NCI-H748 treated with DMSO at 0.1 percent for 48 hours (cell line): ENCODE results near the gene MTIF3.
A peak's percentile ranks its signal among the peaks of the same experiment; 100 is the strongest.
"Not testable (repeated sequence)": the region's sequence is repeated elsewhere in the genome, so short reads cannot be mapped to it uniquely, and the experiment has no call there.

Experiments
- DNase-seq: peaks from one replicate; lab custom pipeline; 2025; lab: John Stamatoyannopoulos, UW

The MTIF3 gene

DNA sequence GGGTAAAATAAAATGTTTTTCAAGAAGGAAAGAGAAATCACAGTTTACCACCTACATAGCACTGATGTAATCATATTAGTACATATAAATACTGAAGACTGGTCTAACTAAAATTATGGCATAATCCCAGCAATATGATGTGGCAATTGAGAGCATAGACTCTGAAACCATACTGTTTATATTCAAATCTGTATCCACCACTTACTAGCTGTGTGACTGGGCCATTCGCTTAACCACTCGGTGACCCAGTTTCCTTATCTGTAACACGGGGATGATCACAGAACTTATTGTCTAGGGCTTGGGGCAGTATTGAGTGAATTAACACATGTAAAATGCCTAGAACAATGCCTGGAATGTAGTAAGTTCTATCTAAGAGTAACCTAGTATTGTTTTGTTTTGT, 39.0 kb downstream of the MTIF3 start:
- no peak for DNase-seq

DNA sequence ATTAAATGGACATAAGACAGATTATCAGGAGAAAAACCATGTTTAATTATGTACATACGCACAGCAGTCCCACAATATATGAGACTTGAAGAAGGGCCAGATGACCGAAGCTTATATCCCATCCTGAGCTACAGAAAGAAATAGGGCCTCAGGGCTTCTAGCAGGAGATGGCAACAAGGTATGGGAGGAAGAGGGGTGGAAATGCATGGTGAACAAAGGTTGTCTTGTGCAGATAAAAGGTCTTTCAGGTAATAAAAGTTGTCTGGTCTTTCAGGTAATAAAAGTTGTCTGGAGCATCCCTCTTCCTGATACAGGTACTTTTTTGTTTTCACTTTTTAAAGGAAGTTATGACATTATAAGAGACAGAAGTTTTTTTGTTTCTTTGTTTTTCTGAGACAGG, 41.4 kb downstream of the MTIF3 start:
- no peak for DNase-seq

DNA sequence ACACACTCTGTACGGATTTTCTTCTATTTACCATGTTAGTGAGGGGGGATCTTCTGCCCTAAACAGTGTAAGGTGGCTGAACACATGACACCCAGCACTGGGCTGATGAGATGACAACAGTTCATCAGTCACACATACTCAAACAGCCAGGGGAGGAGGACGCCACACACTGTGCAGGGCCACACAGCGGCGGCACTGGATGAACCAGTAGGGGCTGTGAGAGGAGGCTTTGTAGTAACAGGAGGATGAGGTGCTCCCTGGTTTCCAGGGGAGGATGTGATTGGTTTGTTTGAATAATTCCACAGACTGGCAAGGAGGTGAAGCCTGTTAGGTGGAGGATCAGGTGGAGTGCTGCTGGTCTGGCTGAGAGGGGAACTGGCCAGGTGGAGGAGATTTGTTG, 42.3 kb downstream of the MTIF3 start:
- no peak for DNase-seq

DNA sequence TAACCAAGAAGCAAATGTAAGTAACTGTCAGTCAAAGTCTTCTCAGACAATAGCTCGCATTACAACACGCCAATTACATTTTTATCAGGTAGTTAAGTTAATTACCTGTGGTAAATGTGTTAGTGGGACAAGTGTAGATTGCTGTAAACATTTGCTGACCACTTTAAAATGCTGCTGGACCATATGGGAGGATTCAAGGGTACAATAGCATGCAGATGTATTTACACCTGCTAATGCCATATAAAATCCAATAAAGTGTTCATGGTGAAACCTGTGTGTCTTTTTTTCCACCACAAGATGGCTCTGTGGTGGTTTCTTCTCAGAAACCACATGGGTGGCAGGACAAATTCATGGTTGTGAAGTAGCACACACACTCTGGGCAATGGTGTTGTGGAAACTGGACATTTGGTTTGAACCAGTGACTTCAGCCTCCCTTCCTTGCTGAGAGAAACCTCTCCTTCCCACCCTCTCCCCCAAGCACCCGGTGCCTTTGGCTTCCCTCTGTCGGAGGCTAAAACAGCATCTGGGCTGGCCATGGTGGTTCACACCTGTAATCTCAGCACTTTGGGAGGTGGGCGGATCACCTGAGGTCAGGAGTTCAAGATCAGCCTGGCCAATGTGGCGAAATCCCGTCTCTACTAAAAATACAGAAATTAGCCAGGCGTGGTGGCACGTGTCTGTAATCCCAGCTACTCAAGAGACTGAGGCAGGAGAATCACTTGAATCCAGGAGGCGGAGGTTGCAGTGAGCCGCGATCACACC, 44.0 kb downstream of the MTIF3 start:
- DNase-seq, result peak; percentile 98

DNA sequence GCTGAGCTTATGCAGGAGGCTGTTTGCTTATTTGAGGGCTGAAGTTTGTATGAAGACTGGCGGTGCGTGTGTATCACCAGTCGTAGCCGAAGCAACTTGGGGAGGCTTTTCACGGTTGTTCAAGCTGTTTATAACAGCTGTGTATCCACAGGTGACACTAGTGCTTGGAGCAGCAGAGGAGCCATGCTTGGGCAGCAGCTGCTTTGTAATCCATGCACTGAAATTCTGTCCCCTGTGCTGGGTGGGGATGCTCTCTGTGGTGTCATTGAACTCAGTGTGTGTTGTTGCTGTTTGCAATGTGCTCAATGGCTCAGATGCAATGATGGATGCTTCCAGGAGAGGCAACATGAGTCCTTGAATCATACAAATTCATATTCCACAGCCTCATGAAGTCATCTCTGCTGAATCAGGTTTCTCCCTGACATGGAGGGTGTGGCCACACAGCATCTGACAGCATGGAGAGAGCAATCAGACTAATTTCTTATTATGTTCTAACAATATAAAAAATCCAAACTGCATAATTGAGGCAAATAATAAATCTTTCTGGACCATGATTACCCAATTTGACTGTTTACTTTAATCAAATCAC, 44.7 kb downstream of the MTIF3 start:
- no peak for DNase-seq

DNA sequence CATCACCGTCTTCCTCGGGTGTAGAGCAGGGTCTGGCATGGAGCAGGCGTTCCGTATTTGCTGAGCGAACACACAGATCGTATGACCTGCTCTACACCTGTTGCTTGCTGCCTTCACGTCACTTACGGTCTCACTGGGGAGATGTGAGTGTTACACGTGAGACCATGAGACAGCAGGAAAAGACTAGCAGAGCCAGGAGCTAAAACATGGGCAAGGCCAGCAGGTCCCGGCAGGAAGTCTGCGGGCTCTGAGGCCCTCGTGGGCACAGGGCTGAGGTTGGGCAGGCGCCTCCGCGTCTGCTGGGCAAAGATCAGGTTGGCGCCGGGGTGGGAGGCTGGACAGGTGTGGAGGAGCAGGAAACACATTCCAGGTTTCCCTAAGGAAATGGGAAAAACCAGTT, 45.7 kb downstream of the MTIF3 start:
- no peak for DNase-seq

DNA sequence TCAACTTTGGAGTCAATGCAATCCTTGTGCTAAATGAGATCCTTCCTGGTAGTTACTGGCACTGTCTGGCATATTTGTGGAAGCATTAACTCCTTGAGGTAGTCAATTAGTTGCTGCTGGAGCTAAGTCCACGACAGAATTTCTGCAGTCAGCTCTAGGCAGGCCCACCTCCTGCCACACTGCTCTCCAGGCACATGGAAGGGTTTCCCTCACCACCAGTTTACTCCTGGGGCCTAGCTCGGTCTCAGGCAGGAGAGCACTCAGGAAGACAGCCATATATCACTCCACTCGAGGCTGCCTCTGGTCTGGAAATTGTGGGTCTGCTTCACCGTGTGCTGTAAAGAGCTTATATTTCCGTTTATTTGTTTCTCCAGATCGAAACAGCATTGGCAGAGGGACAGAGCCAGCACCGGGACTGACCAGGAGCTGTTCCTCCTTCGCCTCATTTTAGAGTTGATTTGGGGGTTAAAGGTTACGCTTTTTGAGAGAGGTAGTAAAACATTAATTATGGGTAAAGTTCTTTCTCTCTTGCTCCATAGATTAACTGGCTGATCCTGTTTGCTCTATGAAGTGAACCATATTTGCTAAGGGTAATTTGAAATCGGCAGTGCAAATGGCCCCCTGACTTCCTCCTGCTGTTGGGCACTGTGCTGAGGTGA, 46.5 kb downstream of the MTIF3 start:
- no peak for DNase-seq

DNA sequence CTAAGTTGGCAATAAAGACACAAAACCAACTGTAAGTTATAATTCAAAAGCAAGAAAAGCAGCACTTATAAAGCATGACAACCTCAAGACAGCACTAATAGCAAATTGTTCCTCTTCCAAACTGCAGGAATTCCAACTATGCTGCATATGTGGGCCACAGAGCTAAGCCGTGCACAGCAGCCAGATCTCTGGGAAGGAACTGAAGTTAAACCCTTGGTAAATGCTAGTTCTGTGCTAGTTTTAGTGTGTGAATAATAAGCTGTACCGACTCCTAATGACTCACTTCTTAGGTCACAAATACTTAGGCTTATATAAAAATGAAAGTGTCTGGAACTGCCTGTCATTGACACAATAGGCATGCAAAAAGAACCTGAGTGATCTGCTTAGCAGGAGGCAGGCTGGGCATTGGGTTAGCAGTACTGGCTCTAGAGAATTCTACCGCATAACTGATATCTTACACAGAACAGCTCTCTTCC, 47.1 kb downstream of the MTIF3 start:
- DNase-seq, result no peak

DNA sequence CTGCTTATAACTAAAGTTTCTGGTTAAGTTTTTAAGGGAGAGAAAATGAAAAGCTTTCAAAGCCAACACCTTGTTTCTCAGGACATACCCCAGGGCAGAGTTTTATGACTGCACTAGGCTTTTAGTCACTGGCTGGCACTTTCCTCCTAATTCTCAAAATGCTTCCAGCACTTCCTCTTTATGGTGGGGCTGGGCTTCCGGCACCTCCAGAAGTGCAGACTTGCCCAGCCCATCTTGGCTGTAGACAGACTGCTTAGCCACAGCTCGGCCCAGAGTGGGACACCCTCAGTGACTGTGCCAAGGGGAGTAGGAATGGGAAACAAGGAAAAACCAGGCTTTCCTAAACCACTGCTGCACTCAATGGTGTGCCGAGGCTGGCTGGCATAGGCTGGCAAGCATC, 49.2 kb downstream of the MTIF3 start:
- DNase-seq, result no peak

DNA sequence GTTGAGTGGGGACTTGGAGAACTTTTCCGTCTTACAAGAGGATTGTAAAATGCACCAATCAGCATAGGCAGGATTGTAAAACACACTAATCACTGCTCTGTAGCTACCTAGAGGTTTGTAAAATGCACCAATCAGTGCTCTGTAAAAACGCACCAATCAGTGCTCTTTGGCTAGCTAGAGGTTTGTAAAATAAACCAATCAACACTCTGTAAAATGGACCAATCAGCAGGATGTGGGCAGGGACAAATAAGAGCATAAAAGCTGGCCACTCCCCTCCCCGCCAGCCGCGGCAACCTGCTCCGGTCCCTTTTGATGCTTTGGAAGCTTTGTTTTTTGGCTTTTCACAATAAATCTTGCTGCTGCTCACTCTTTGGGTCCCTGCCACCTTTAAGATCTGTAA, 50.0 kb downstream of the MTIF3 start:
- DNase-seq, result not testable (repeated sequence)

DNA sequence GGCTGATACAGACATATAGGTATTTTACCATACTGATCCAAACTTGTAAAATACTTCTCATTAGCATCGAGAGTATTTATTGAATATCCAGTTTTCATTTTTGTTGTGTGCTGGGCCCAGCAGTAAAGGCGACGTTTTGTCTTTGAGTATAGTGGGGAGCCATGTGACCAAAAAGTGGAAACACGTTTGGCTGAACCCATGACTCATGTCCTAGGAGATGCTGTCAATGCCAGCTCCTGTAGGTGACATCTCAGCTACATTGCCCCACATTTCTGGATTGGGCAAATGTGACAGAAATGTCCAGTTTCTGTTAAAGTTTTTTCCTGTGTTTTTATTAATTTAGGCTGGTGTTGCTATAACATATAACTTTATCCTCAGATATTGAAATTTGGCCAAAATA, 52.0 kb downstream of the MTIF3 start:
- no peak for DNase-seq

DNA sequence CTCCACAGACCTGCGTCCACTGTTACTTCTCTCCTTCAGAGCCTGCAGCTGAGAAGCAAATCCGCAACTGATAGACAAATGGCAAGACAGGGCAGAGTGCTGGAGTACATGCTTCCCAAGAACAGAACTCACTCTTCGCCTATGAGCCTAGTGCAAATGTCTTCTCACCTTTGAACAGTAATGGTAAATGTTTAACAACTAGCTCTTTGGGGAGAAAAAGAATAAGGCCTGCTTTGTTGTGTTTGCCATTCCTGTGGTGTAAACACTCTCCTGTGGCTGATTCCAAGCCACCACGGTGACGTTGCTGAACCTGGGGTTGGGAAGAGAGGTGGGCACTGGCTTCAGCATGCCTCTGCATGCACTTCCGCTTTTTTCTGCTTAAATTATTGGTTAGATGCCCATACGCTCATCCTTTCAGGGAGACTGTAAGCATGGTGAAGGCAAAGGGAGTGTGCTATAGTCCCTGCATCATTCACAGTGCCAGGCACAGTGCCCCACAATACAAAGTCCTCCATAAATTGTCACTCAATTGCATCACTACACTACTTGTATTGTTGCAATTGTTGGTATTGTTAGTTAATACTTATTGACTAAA, 54.0 kb downstream of the MTIF3 start:
- DNase-seq, result no peak

DNA sequence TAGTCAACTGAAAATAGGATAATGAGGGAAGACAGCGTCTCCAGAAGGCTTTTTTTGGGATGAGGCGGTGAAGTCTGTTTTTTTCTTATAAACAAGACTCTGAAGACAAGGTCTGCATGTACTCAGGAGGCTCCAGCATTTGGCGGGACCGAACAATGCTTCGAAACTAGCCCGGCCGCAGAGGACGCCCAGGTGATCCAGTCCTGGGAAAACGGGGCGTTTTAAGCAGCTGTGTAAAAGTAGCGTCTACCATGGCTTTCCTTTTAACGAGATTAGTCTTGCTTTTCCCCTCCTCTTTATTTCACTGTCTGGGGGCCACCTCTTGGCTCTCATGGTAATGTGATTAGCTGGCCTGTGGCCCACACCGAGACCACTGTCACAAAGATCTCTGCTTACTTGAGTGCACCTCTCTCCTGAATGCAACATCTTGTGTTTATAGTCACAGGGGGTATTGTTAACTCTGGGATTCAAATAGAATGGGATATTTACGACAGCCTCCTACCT, 55.3 kb downstream of the MTIF3 start:
- DNase-seq, result no peak

DNA sequence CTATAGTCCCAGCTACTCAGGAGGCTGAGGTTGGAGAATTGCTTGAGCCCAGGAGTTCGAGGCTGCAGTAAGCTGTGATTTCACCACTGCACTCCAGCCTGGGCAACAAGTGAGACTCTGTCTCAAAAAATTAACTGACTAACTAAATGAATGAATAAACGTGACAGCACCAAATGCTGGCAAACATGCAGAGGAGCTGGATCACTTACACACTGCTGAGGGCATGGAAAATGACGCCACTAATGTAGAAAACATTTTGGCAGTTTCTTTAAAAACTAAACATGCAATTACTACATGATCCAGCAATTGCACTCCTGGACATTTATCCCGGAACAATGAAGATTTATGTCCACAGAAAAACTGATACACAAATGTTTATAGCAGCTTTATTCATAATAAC, 57.3 kb downstream of the MTIF3 start:
- DNase-seq, result no peak

DNA sequence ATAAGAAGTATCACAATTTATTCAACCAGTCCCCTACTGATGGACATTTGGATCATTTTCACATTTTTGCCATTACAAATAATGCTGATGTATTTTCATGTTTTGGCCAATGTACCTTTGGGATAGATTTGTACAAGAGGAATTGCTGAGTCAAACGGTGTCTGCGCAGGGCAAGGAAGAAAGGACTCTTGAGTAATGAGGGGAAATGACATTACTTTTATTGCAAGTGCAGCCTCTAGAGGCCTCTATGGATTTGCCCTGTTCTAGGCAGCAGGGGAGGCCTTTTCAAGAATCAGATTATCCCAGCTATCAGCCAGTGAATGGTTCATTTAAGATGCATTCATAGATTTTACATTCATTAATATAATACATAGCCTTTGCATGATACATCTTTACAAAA, 58.9 kb downstream of the MTIF3 start:
- no peak for DNase-seq

DNA sequence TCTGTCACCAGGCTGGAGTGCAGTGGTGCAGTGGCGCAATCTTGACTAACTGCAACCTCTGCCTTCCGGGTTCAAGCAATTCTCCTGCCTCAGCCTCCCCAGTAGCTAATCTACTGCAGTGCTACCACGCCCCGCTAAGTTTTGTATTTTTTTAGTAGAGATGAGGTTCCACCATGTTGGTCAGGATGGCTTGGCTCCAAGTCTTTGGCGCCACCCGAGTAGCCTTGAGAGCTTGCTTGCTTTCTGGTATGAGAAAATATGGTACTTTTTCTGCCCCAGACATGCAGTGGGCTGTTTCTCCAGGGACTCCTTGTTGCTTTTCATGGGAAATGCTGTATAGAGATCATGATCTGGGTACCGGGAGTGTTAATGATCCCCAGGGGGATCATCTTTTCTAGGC, 60.5 kb downstream of the MTIF3 start:
- no peak for DNase-seq

DNA sequence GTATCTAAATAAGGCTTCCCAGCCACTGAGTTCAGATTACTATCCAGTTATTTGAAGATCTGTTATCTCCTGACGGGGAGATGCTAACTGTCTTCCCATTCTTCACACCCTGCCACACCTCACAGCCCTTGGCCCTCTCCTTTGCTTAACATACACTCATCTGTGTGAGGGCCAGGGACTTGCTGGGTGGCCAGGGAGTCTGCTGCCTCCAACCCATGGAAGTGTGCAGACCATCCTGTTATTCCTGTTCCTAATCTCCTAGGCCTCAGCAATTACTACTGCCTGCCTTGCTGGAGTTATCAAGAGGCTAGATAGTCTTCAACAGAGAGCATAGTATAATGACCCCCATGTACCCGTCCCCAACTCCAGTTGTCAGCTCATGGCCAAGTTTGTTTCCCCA, 62.1 kb downstream of the MTIF3 start:
- no peak for DNase-seq
